Adrenal gland (tissue), 19 donors: ENCODE data around the gene CHMP1A. TPM values are rescaled to one million over a fixed set of nuclear protein-coding genes. Genes with fewer than 3 reads are reported as not detected.
A peak's percentile ranks its signal among the peaks of the same experiment; 100 is the strongest.

ENCODE experiments used
- DNase-seq, 7 donors: peaks; one replicate each; pipeline ENCODE4 v3.0.0-alpha.2; 2019 to 2020
- H3K27ac ChIP-seq, 5 donors: fragments of 200-600 bp; sonication (generic) in 4 of 5; 1 replicate in 3 of 5; 2 replicates in 2 of 5; pipeline versions ENCODE4 v1.5.1 to v1.8.0; 2016 to 2020; ENCODE audit warnings: mild to moderate bottlenecking in 1 of 5
- H3K27me3 ChIP-seq: fragments of 200-600 bp; 2 replicates; pipeline ENCODE4 v1.8.0; 2021
- H3K36me3 ChIP-seq, 2 donors: fragments of 200-600 bp; replicated peaks in 1 of 2; 1 replicate in 1 of 2; 2 replicates in 1 of 2; pipeline versions ENCODE4 v1.5.1 to v1.8.0; 2018 to 2022
- H3K4me1 ChIP-seq, 2 donors: fragments of 200-600 bp; replicated peaks in 1 of 2; 1 replicate in 1 of 2; 2 replicates in 1 of 2; pipeline versions ENCODE4 v1.5.1 to v1.8.0; 2018 to 2021
- H3K4me3 ChIP-seq, 4 donors: fragments of 200-600 bp; sonication (generic) in 3 of 4; one replicate each; pipeline ENCODE4 v1.5.1; 2016 to 2018
- H3K9me3 ChIP-seq, 3 donors: fragments of 200-600 bp; sonication (generic) in 1 of 3; replicated peaks in 1 of 3; 1 replicate in 2 of 3; 2 replicates in 1 of 3; pipeline versions ENCODE4 v1.5.1 to v1.8.0; 2016 to 2021
- POLR2A ChIP-seq, 2 donors: fragments of 450-650 bp; IDR thresholded peaks; one replicate each; pipeline ENCODE4 v1.6.1; 2017; ENCODE audit warnings: antibody characterized with exemption in 2 of 2, mild to moderate bottlenecking in 2 of 2, moderate library complexity in 1 of 2
- WGBS, 4 donors: extraction: QIAGEN DNeasy Blood & Tissue Kit in 2 of 4; methylation state at CpG; one replicate each; pipeline versions ENCODE4 v1.1.5 to v1.1.7; 2013 to 2017; 5-methylcytosine and 5-hydroxymethylcytosine counted together
- intact Hi-C, 2 donors: fragments of 100-400 bp; cut with DNase I; formaldehyde crosslinking; loops; one replicate each; pipeline versions ENCODE4 v1.14.1 to v1.15.0; 2022 to 2023
- long read RNA-seq, 10 donors: library from polyadenylated mRNA in 3 of 10; unstranded in 2 of 10; stranded (forward) in 1 of 10; transcript quantifications; one replicate each; pipeline ENCODE4 v2.0.0 and lab custom pipeline, GENCODE V29; 2021 to 2026
- polyA plus RNA-seq, 3 donors: library from polyadenylated mRNA; stranded (reverse); fragments of 200-250 nt in 2 of 3; fragments of 350-450 nt in 1 of 3; fragmentation: Illumina TruSeq in 1 of 3; extraction: RNeasy Lipid Tissue Mini Kit (QIAGEN cat#74804) in 1 of 3; gene quantifications; one replicate each; pipeline ENCODE4 v1.2.3, GENCODE V29; 2013 to 2014
- total RNA-seq, 9 donors: library from RNA; depleted of rRNA in 4 of 9; stranded (reverse); fragments of >200 nt in 4 of 9; fragments of 120-200 nt in 1 of 9; fragmentation: NEBNext Ultra II Directional in 1 of 9; extraction: Animal tissue kit (Norgen Biotek cat#: 25700) in 1 of 9; gene quantifications; one replicate each; pipeline versions ENCODE4 v1.1.0 to v1.2.4, GENCODE V29; 2013 to 2023
- TF ChIP-seq, protein P1 (sequence below), 6 experiments: fragments of 450-650 bp in 4 of 6; fragments of 200-600 bp in 2 of 6; sonication (generic) in 1 of 6; IDR thresholded peaks; 1 replicate in 5 of 6; 2 replicates in 1 of 6; pipeline versions ENCODE4 v1.5.1 to v1.8.0; 2016 to 2021; ENCODE audit warnings: antibody characterized with exemption in 6 of 6, mild to moderate bottlenecking in 2 of 6, moderate library complexity in 1 of 6
- donor health status: healthy with polysubstance abuse.
- donor health status: Bipolar disorder and iron deficiency.
- donor health status: DM: yes; HTN: yes; CAD: no.
- donor health status: DM: no; HTN: no; CAD: no.
- donor health status: DM: no; HTN: no; CAD: no.
- donor health status: DM: yes; HTN: yes; CAD: no.

CHMP1A gene
- total RNA-seq = 10 to 100 TPM; 50.7 to 100.0 (median 64.4) TPM
- polyA plus RNA-seq = 10 to 100 TPM; 32.5 to 91.5 (median 79.0) TPM
- long read RNA-seq, donor 1, partial matches to known transcripts = 0 of 26 reads
- long read RNA-seq, donor 1, other reads (novel, unspliced or antisense) = 23 of 26 reads
- long read RNA-seq, donor 2, partial matches to known transcripts = 0 of 24 reads
- long read RNA-seq, donor 2, other reads (novel, unspliced or antisense) = 22 of 24 reads
- long read RNA-seq, donor 3, partial matches to known transcripts = 0 of 14 reads
- long read RNA-seq, donor 3, other reads (novel, unspliced or antisense) = 12 of 14 reads
- long read RNA-seq, donor 4, partial matches to known transcripts = 1 of 38 reads
- long read RNA-seq, donor 4, other reads (novel, unspliced or antisense) = 36 of 38 reads
- long read RNA-seq, donor 5, transcript CHMP1A-202 (6 exons, 2,295 nt) = major isoform, 8 of 292 reads
- long read RNA-seq, donor 5, partial matches to known transcripts = 4 of 292 reads
- long read RNA-seq, donor 5, other reads (novel, unspliced or antisense) = 279 of 292 reads
- long read RNA-seq, donor 6, partial matches to known transcripts = 0 of 31 reads
- long read RNA-seq, donor 6, other reads (novel, unspliced or antisense) = 29 of 31 reads
- long read RNA-seq, donor 7, partial matches to known transcripts = 0 of 15 reads
- long read RNA-seq, donor 7, other reads (novel, unspliced or antisense) = 11 of 15 reads
- long read RNA-seq, donor 8, partial matches to known transcripts = 0 of 30 reads
- long read RNA-seq, donor 8, other reads (novel, unspliced or antisense) = 28 of 30 reads
- long read RNA-seq, donor 9, partial matches to known transcripts = 0 of 11 reads
- long read RNA-seq, donor 9, other reads (novel, unspliced or antisense) = 11 of 11 reads
- long read RNA-seq, donor 10, partial matches to known transcripts = 0 of 21 reads
- long read RNA-seq, donor 10, other reads (novel, unspliced or antisense) = 17 of 21 reads

- H3K9me3 ChIP-seq = no peaks in the 10 kb centered on the region
- 0 to 3% (median 1%) methylated on average over 5 to 99 of the region's 99 CpGs for WGBS, 4 donors
- peaks cover 10 to 19% of the 10 kb centered on the region in 2 donors for H3K4me1 ChIP-seq
- no peaks in the 10 kb centered on the region for H3K36me3 ChIP-seq
- DNase-seq = peak; percentile 87 to 93 (median 91)
- H3K27me3 ChIP-seq = no peaks in the 10 kb centered on the region
- intact Hi-C loops = no loop called here
- TF ChIP-seq, protein P1, sequence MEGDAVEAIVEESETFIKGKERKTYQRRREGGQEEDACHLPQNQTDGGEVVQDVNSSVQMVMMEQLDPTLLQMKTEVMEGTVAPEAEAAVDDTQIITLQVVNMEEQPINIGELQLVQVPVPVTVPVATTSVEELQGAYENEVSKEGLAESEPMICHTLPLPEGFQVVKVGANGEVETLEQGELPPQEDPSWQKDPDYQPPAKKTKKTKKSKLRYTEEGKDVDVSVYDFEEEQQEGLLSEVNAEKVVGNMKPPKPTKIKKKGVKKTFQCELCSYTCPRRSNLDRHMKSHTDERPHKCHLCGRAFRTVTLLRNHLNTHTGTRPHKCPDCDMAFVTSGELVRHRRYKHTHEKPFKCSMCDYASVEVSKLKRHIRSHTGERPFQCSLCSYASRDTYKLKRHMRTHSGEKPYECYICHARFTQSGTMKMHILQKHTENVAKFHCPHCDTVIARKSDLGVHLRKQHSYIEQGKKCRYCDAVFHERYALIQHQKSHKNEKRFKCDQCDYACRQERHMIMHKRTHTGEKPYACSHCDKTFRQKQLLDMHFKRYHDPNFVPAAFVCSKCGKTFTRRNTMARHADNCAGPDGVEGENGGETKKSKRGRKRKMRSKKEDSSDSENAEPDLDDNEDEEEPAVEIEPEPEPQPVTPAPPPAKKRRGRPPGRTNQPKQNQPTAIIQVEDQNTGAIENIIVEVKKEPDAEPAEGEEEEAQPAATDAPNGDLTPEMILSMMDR (IDR thresholded peaks at IDR 0.05) = no peak
- peak; percentile 21 to 47 for TF ChIP-seq POLR2A (IDR thresholded peaks at IDR 0.05)
- H3K27ac ChIP-seq = peak within 1 kb of the TSS in 4 of 5 donors; percentile 44 to 88 (median 59)
- peak within 1 kb of the TSS; percentile 62 to 92 (median 78) for H3K4me3 ChIP-seq
Measured at GRCh38 chr16:89657442-89658220, at the start of gene CHMP1A, which contains the start of gene SPATA33. TSS of gene CHMP1A (minus strand) at chr16:89657708. CDS start at chr16:89657588, 120 bp downstream. TSS of gene SPATA33 (plus strand) at chr16:89657836. CDS start at chr16:89657912, 76 bp downstream.

GRCh38 chr16:89706518-89707260 is 49.2 kb upstream of the CHMP1A start:
- TF ChIP-seq, protein P1 (IDR thresholded peaks at IDR 0.05) = no peak
- TF ChIP-seq POLR2A (IDR thresholded peaks at IDR 0.05) = no peak
- DNase-seq = no peak
- no peaks in the 10 kb centered on the region for H3K27me3 ChIP-seq
- H3K4me3 ChIP-seq = no peak overlapping the region
- intact Hi-C loops = loop anchor here (5.0 to 10.0 kb wide), 3 partner anchors 86 to 158 kb away; no protein-coding TSS in a partner anchor
- no peaks in the 10 kb centered on the region for H3K9me3 ChIP-seq
- no peaks in the 10 kb centered on the region for H3K36me3 ChIP-seq
- WGBS, 4 donors = 78 to 82% (median 79%) methylated on average over 7 to 14 of the region's 14 CpGs
- H3K4me1 ChIP-seq = peaks cover under 1 to 3% of the 10 kb centered on the region in 2 donors
- no peak overlapping the region for H3K27ac ChIP-seq

GRCh38 chr16:89705006-89705405 is 47.5 kb upstream of the CHMP1A start:
- no peak for DNase-seq
- peaks cover 7 to 12% of the 10 kb centered on the region in 2 donors for H3K4me1 ChIP-seq
- 65 to 75% (median 74%) methylated on average over 10 to 15 of the region's 15 CpGs for WGBS, 4 donors
- H3K36me3 ChIP-seq = no peaks in the 10 kb centered on the region
- no peaks in the 10 kb centered on the region for H3K27me3 ChIP-seq
- H3K27ac ChIP-seq = no peak overlapping the region
- H3K4me3 ChIP-seq = no peak overlapping the region
- TF ChIP-seq, protein P1 (IDR thresholded peaks at IDR 0.05) = no peak
- no peak for TF ChIP-seq POLR2A (IDR thresholded peaks at IDR 0.05)
- H3K9me3 ChIP-seq = no peaks in the 10 kb centered on the region
- intact Hi-C loops = loop anchor here (2.0 to 10.0 kb wide), 4 partner anchors 87 to 160 kb away; no protein-coding TSS in a partner anchor
